Esophagus muscularis mucosa (tissue), 4 donors: ENCODE data around the gene NR1D2. TPM values are rescaled to one million over a fixed set of nuclear protein-coding genes. Genes with fewer than 3 reads are reported as not detected.
"Not testable (repeated sequence)": the region's sequence is repeated elsewhere in the genome, so short reads cannot be mapped to it uniquely, and the experiment has no call there.

Source experiments
- DNase-seq: peaks from one replicate; pipeline ENCODE4 v3.0.0-alpha.2; 2017; ENCODE audit errors: extremely low spot score
- H3K27ac ChIP-seq, 4 donors: fragments of 200-600 bp; sonication (generic); replicated peaks in 1 of 4; 1 replicate in 3 of 4; 2 replicates in 1 of 4; pipeline ENCODE4 v1.5.1; 2016 to 2019; ENCODE audit warnings: mild to moderate bottlenecking in 1 of 4
- H3K27me3 ChIP-seq, 4 donors: fragments of 200-600 bp; sonication (generic); one replicate each; pipeline versions ENCODE4 v1.5.1 to v1.6.0; 2016 to 2019
- H3K36me3 ChIP-seq, 4 donors: fragments of 200-600 bp; sonication (generic); one replicate each; pipeline ENCODE4 v1.5.1; 2016 to 2019
- H3K4me1 ChIP-seq, 4 donors: fragments of 200-600 bp; sonication (generic); one replicate each; pipeline ENCODE4 v1.5.1; 2016 to 2019
- H3K4me3 ChIP-seq, 4 donors: fragments of 200-600 bp; sonication (generic); 1 replicate in 2 of 4; 2 replicates in 2 of 4; pipeline ENCODE4 v1.5.1; 2016 to 2019; ENCODE audit warnings: mild to moderate bottlenecking in 4 of 4, moderate library complexity in 1 of 4
- H3K9me3 ChIP-seq, 4 donors: fragments of 200-600 bp; sonication (generic); 1 replicate in 3 of 4; 2 replicates in 1 of 4; pipeline ENCODE4 v1.5.1; 2016 to 2019
- CTCF ChIP-seq, 3 experiments: fragments of 200-600 bp in 2 of 3; fragments of 450-650 bp in 1 of 3; sonication (generic) in 2 of 3; IDR thresholded peaks; one replicate each; pipeline ENCODE4 v1.5.1; 2017 to 2019; ENCODE audit warnings: antibody characterized with exemption in 3 of 3, mild to moderate bottlenecking in 2 of 3, moderate library complexity in 1 of 3
- EP300 ChIP-seq: sonication (generic); formaldehyde crosslinking; IDR thresholded peaks from one replicate; pipeline ENCODE4 v1.6.1; 2017; ENCODE audit warnings: antibody characterized with exemption
- POLR2A ChIP-seq: fragments of 450-650 bp; IDR thresholded peaks from one replicate; pipeline ENCODE4 v1.6.1; 2017; ENCODE audit warnings: antibody characterized with exemption, moderate library complexity, mild to moderate bottlenecking, low read depth
- POLR2AphosphoS5 ChIP-seq, 2 donors: sonication (generic); formaldehyde crosslinking; IDR thresholded peaks; one replicate each; pipeline ENCODE4 v1.6.1; 2017; ENCODE audit warnings: antibody characterized with exemption in 2 of 2
- WGBS: methylation state at CpG from one replicate; pipeline ENCODE4 v1.1.5; 2018; 5-methylcytosine and 5-hydroxymethylcytosine counted together
- intact Hi-C: fragments of 100-400 bp; cut with DNase I; formaldehyde crosslinking; loops from one replicate; pipeline ENCODE4 v1.15.1; 2023
- total RNA-seq, 4 donors: library from RNA; depleted of rRNA; stranded (reverse); fragments of >200 nt; gene quantifications; one replicate each; pipeline versions ENCODE4 v1.1.0 to v1.2.1, GENCODE V29; 2016

Gene NR1D2
- total RNA-seq, 4 donors from 2014 or later = 34.4 to 42.4 (median 38.0) TPM

- no peak for DNase-seq
- Histone ChIP-seq H3K9me3 (no peaks in the 10 kb centered on the region), H3K4me1 (peaks cover 0 to 5% (median 0%) of the 10 kb centered on the region in 4 donors), H3K4me3 (no peak overlapping the region), H3K36me3 (no peaks in the 10 kb centered on the region), H3K27ac (no peak overlapping the region), H3K27me3 (no peaks in the 10 kb centered on the region)
- WGBS = 96% methylated on average over 12 of the region's 20 CpGs
- intact Hi-C loops = no loop called here
- TF ChIP-seq CTCF (IDR thresholded peaks at IDR 0.05) (no peak), POLR2A (no peak), EP300 (no peak), POLR2AphosphoS5 (IDR thresholded peaks at IDR 0.05) (no peak)
These were observed 75.1 kb downstream of the NR1D2 start for GRCh38 chr3:24020036-24020691.

GRCh38 chr3:24023197-24023596 is 78.1 kb downstream of the NR1D2 start:
- peaks cover 0 to 6% (median 0%) of the 10 kb centered on the region in 4 donors for H3K4me1 ChIP-seq
- WGBS = 84% methylated on average over 3 of the region's 3 CpGs
- no peaks in the 10 kb centered on the region for H3K9me3 ChIP-seq
- no peaks in the 10 kb centered on the region for H3K27me3 ChIP-seq
- TF ChIP-seq POLR2A (no peak), POLR2AphosphoS5 (IDR thresholded peaks at IDR 0.05) (no peak), EP300 (no peak)
- intact Hi-C loops = no loop called here
- H3K27ac ChIP-seq = no peak overlapping the region
- no peak overlapping the region for H3K4me3 ChIP-seq
- no peak for DNase-seq
- no peaks in the 10 kb centered on the region for H3K36me3 ChIP-seq

GRCh38 chr3:24025805-24026204 is 80.7 kb downstream of the NR1D2 start:
- intact Hi-C loops = no loop called here
- H3K27me3 ChIP-seq = no peaks in the 10 kb centered on the region
- TF ChIP-seq POLR2AphosphoS5 (IDR thresholded peaks at IDR 0.05) = no peak
- TF ChIP-seq EP300 = no peak
- no peak for TF ChIP-seq CTCF (IDR thresholded peaks at IDR 0.05)
- no peak for TF ChIP-seq POLR2A
- no peak for DNase-seq
- no peak overlapping the region for H3K4me3 ChIP-seq
- H3K4me1 ChIP-seq = peaks cover 0 to 21% (median 12%) of the 10 kb centered on the region in 4 donors
- WGBS = 96% methylated on average over 3 of the region's 3 CpGs
- no peaks in the 10 kb centered on the region for H3K36me3 ChIP-seq
- H3K9me3 ChIP-seq = no peaks in the 10 kb centered on the region
- H3K27ac ChIP-seq = no peak overlapping the region

- H3K4me3 ChIP-seq, H3K9me3 ChIP-seq, H3K27me3 ChIP-seq, intact Hi-C loops, H3K36me3 ChIP-seq, DNase-seq, H3K27ac ChIP-seq: not testable (repeated sequence)
- WGBS = 93% methylated on average over 4 of the region's 4 CpGs
- peaks cover 0 to 21% (median 12%) of the 10 kb centered on the region in 4 donors for H3K4me1 ChIP-seq
These were observed 81.6 kb downstream of the NR1D2 start for GRCh38 chr3:24026665-24027064.

- peaks cover 0 to 21% (median 12%) of the 10 kb centered on the region in 4 donors for H3K4me1 ChIP-seq
These were observed 82.9 kb downstream of the NR1D2 start for GRCh38 chr3:24027946-24028345.

More at GRCh38 chr3:24027946-24028345, 82.9 kb downstream of the NR1D2 start:
- Histone ChIP-seq H3K4me3 (no peak overlapping the region), H3K9me3 (no peaks in the 10 kb centered on the region), H3K27me3 (no peaks in the 10 kb centered on the region), H3K36me3 (no peaks in the 10 kb centered on the region), H3K27ac (no peak overlapping the region)
- TF ChIP-seq CTCF (IDR thresholded peaks at IDR 0.05) (no peak), EP300 (no peak), POLR2AphosphoS5 (IDR thresholded peaks at IDR 0.05) (no peak), POLR2A (no peak)
- 63% methylated on average over 3 of the region's 3 CpGs for WGBS
- intact Hi-C loops = no loop called here
- DNase-seq = no peak

Other genes with a start within 250 kb of the NR1D2 start
- gene UBE2E1, start 139.3 kb upstream of the NR1D2 start, total RNA-seq = 100 to 1,000 TPM in 3 of 4 donors, 10 to 100 TPM in 1; 82.4 to 126 (median 115) TPM
- 10 to 100 TPM; 23.4 to 29.4 (median 26.8) TPM for gene NKIRAS1, start 28.3 kb upstream of the NR1D2 start, total RNA-seq
- 1,000 to 10,000 TPM; 1,759 to 2,538 (median 2,309) TPM for gene RPL15, start 28.2 kb upstream of the NR1D2 start, total RNA-seq